Panc1 (cell line): ENCODE results near the gene PLCG2. TPM values are rescaled to one million over a fixed set of nuclear protein-coding genes. Genes with fewer than 3 reads are reported as not detected.

Experiments
- ATAC-seq: fragments of 200-7000 bp; cut with Tn5 transposase; 2 replicates; pipeline ENCODE4 v1.9.1; 2020; ENCODE audit warnings: mild to moderate bottlenecking, moderate library complexity
- BruUV-seq: library from RNA; stranded (reverse); fragments of 400-500 nt; replicated peaks from 2 replicates; lab custom pipeline; 2021; lab: Mats Ljungman, UMichigan
- CTCF ChIA-PET: fragments of 300-600 bp; sonication (Branson Sonifier 250); formaldehyde crosslinking; loops from one replicate; lab custom pipeline; 2022; ENCODE audit warnings: antibody characterized with exemption; lab: Charles Lee
- POLR2A ChIA-PET: fragments of 300-600 bp; sonication (Branson Sonifier 250); formaldehyde crosslinking; loops from one replicate; lab custom pipeline; 2022; ENCODE audit warnings: antibody characterized with exemption; lab: Charles Lee
- DNase-seq: peaks from one replicate; pipeline ENCODE4 v3.0.0-alpha.2; 2010; ENCODE audit warnings: low read depth, low spot score
- H3K27ac ChIP-seq: 2 replicates; pipeline ENCODE4 v1.5.1; 2011; ENCODE audit warnings: mild to moderate bottlenecking, low read length, inconsistent platforms
- H3K27me3 ChIP-seq: fragments of 200-500 bp; sonication (Bioruptor generic); 2 replicates; pipeline ENCODE4 v1.6.0; 2014; ENCODE audit warnings: low read length, inconsistent platforms; ENCODE audit not compliant: control insufficient read depth, insufficient read depth
- H3K36me3 ChIP-seq: fragments of 200-500 bp; sonication (Bioruptor generic); 2 replicates; pipeline ENCODE4 v1.5.1; 2014; ENCODE audit warnings: inconsistent platforms, mild to moderate bottlenecking, low read length, moderate library complexity; ENCODE audit not compliant: control insufficient read depth, insufficient read depth
- H3K4me1 ChIP-seq: 2 replicates; pipeline ENCODE4 v1.5.1; 2011; ENCODE audit warnings: inconsistent platforms, mild to moderate bottlenecking, low read length, moderate library complexity; ENCODE audit not compliant: control insufficient read depth, insufficient read depth
- H3K4me3 ChIP-seq, 2 experiments: 2 replicates each; pipeline ENCODE4 v1.5.1; 2011 to 2012; ENCODE audit warnings: low read depth in 2 of 2, low read length in 2 of 2, mild to moderate bottlenecking in 2 of 2, inconsistent platforms in 1 of 2, moderate library complexity in 1 of 2
- H3K9me3 ChIP-seq: fragments of 200-500 bp; sonication (Bioruptor generic); 2 replicates; pipeline ENCODE4 v1.5.1; 2014; ENCODE audit warnings: low read depth, mild to moderate bottlenecking, inconsistent platforms, low read length, moderate library complexity; ENCODE audit not compliant: control insufficient read depth, insufficient read depth
- CTCF ChIP-seq: fragments of 450-650 bp; IDR thresholded peaks from 2 replicates; pipeline ENCODE4 v1.5.1; 2017; ENCODE audit warnings: mild to moderate bottlenecking
- POLR2AphosphoS5 ChIP-seq: IDR thresholded peaks from 2 replicates; pipeline ENCODE4 v1.6.1; 2012; ENCODE audit warnings: mild to moderate bottlenecking, low read depth, low read length, moderate library complexity
- REST ChIP-seq, 2 experiments: IDR thresholded peaks; 2 replicates each; pipeline ENCODE4 v1.6.1; 2011 to 2012; ENCODE audit warnings: low read depth in 2 of 2, control low read depth in 1 of 2, low read length in 1 of 2, mild to moderate bottlenecking in 1 of 2, moderate library complexity in 1 of 2; ENCODE audit not compliant: insufficient read depth in 1 of 2
- SIN3A ChIP-seq: IDR thresholded peaks from 2 replicates; pipeline ENCODE4 v1.6.1; 2012; ENCODE audit warnings: low read depth, mild to moderate bottlenecking, low read length, moderate library complexity, borderline replicate concordance; ENCODE audit not compliant: insufficient read depth
- TCF7L2 ChIP-seq: IDR thresholded peaks from 2 replicates; pipeline ENCODE4 v1.6.1; 2011; ENCODE audit warnings: mild to moderate bottlenecking, low read depth, low read length, inconsistent platforms
- in situ Hi-C: cut with HindIII; loops from 2 replicates; pipeline ENCODE4 v1.10.0; 2016; ENCODE audit warnings: low sequenced_read_pairs, low pct_unique_long_range_greater_than_20kb
- intact Hi-C: fragments of 100-400 bp; cut with micrococcal nuclease; formaldehyde crosslinking; loops from one replicate; pipeline ENCODE4 v1.10.0; 2022; ENCODE audit not compliant: unreplicated experiment
- total RNA-seq: library from RNA; stranded (reverse); gene quantifications from one replicate; pipeline ENCODE4 v1.2.1, GENCODE V29; 2021; ENCODE audit not compliant: unreplicated experiment

PLCG2 gene
- total RNA-seq, 1 experiment from 2014 or later: 10.8 TPM

DNA sequence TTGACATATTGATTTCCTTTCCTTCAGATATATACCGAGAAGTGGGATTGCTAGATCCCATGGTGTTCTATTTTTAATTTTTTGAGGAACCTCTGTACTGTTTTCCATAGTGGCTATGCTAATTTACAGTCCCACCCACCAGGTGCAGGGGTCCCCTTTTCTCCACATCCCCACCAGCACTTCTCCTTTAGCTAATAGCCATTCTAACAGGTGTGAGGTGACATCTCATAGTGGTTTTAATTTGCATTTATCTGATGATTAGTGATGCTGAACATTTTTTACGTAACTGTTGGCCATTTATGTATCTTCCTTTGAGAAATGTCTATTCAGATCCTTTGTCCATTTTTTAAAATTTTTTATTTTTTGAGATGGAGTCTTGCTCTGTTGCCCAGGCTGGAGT lies 138.3 kb downstream of the PLCG2 start:
- ATAC-seq: no peak
- Histone ChIP-seq H3K4me3 (no peak overlapping the region), H3K9me3 (no peaks in the 10 kb centered on the region), H3K4me1 (no peaks in the 10 kb centered on the region), H3K27ac (no peak overlapping the region), H3K27me3 (no peaks in the 10 kb centered on the region), H3K36me3 (no peaks in the 10 kb centered on the region)
- no peak for DNase-seq
- ChIA-PET POLR2A (no interaction called here), CTCF (no interaction called here)
- in situ Hi-C loops: no loop called here
- intact Hi-C loops: no loop called here
- TF ChIP-seq SIN3A (no peak), TCF7L2 (no peak), CTCF (no peak), POLR2AphosphoS5 (no peak), REST (IDR thresholded peaks at IDR 0.05; ENCODE audit: insufficient read depth in 1 of 2, low read depth in 2 of 2, low read length in 1 of 2) (no peak)
- BruUV-seq: no TSS peak

GRCh38 chr16:81918927-81919326 lies 139.8 kb downstream of the PLCG2 start:
- Histone ChIP-seq H3K27ac (no peak overlapping the region), H3K4me3 (no peak overlapping the region), H3K36me3 (no peaks in the 10 kb centered on the region), H3K27me3 (no peaks in the 10 kb centered on the region), H3K4me1 (no peaks in the 10 kb centered on the region), H3K9me3 (no peaks in the 10 kb centered on the region)
- ATAC-seq (no peak), DNase-seq (no peak)
- intact Hi-C loops: no loop called here
- no TSS peak for BruUV-seq
- TF ChIP-seq CTCF (no peak), POLR2AphosphoS5 (no peak), REST (IDR thresholded peaks at IDR 0.05; ENCODE audit: insufficient read depth in 1 of 2, low read depth in 2 of 2, low read length in 1 of 2) (no peak), SIN3A (no peak)
- ChIA-PET POLR2A (no interaction called here), CTCF (no interaction called here)
- in situ Hi-C loops: no loop called here
